HepG2 (cell line): ENCODE data around the gene TFB1M. TPM values are rescaled to one million over a fixed set of nuclear protein-coding genes. Genes with fewer than 3 reads are reported as not detected.

Experiments used
- ATAC-seq: fragments of 200-7000 bp; cut with Tn5 transposase; 3 replicates; pipeline ENCODE4 v1.9.1; 2020; ENCODE audit warnings: mild to moderate bottlenecking, moderate library complexity
- Bru-seq: library from RNA; stranded (reverse); fragments of 400-500 nt; gene quantifications from one replicate; lab custom pipeline; 2021; lab: Mats Ljungman, UMichigan
- BruChase-seq, 2 experiments: library from RNA; stranded (reverse); fragments of 400-500 nt; gene quantifications; one replicate each; lab custom pipeline; 2021; lab: Mats Ljungman, UMichigan
- BruUV-seq: library from RNA; stranded (reverse); fragments of 400-500 nt; replicated peaks from 2 replicates; lab custom pipeline; 2021; lab: Mats Ljungman, UMichigan
- CTCF ChIA-PET: fragments of 300-600 bp; formaldehyde crosslinking; extraction: SDS; loops from one replicate; lab custom pipeline; 2021; ENCODE audit warnings: low total read pairs, inconsistent platforms, low intra/inter-chr PET ratio; lab: Yijun Ruan, JAX
- POLR2A ChIA-PET: fragments of 350-600 bp; sonication (Branson Sonifier 250); formaldehyde crosslinking; loops from one replicate; lab custom pipeline; 2020; ENCODE audit warnings: antibody characterized with exemption, inconsistent platforms; lab: Yijun Ruan, JAX
- DNase-seq: peaks from one replicate; pipeline ENCODE4 v3.0.0-alpha.2; 2015; ENCODE audit warnings: low spot score
- FAIRE-seq: peaks from 3 replicates; lab custom pipeline; 2011; peaks lifted over from hg19 to GRCh38; lab: Jason Lieb, UNC
- H2AFZ ChIP-seq: one replicate; pipeline ENCODE4 v1.6.1; 2011; ENCODE audit warnings: low read length, inconsistent platforms
- H3K27ac ChIP-seq: fragments of 300-600 bp; 3 replicates; pipeline ENCODE4 v1.8.0; 2011; ENCODE audit warnings: mixed run types, mild to moderate bottlenecking, mixed read lengths, low read length, inconsistent platforms; ENCODE audit not compliant: insufficient read depth; ENCODE audit errors: extremely low read length
- H3K27me3 ChIP-seq, 2 experiments: fragments of 200-600 bp in 1 of 2; 2 replicates in 1 of 2; 3 replicates in 1 of 2; pipeline versions ENCODE4 v1.6.0 to v1.8.0; 2011; ENCODE audit warnings: low read length in 2 of 2, mild to moderate bottlenecking in 2 of 2, moderate library complexity in 2 of 2, inconsistent platforms in 1 of 2; ENCODE audit not compliant: insufficient read depth in 2 of 2, control insufficient read depth in 1 of 2
- H3K36me3 ChIP-seq, 2 experiments: fragments of 200-600 bp in 1 of 2; replicated peaks in 1 of 2; 2 replicates in 1 of 2; 3 replicates in 1 of 2; pipeline versions ENCODE4 v1.5.1 to v1.8.0; 2011; ENCODE audit warnings: low read length in 2 of 2, inconsistent platforms in 1 of 2; ENCODE audit not compliant: insufficient read depth in 2 of 2, control insufficient read depth in 1 of 2
- H3K4me1 ChIP-seq: 2 replicates; pipeline ENCODE4 v1.5.1; 2012; ENCODE audit warnings: low read length, inconsistent platforms; ENCODE audit not compliant: insufficient read depth
- H3K4me2 ChIP-seq: 2 replicates; pipeline ENCODE4 v1.6.0; 2011; ENCODE audit warnings: low read depth, low read length, inconsistent platforms
- H3K4me3 ChIP-seq, 3 experiments: fragments of 200-600 bp in 1 of 3; sonication (generic), shearing (Covaris generic) in 1 of 3; replicated peaks in 1 of 3; 2 replicates each; pipeline ENCODE4 v1.5.1; 2011 to 2016; ENCODE audit warnings: low read length in 3 of 3, inconsistent platforms in 2 of 3, low read depth in 2 of 3, mild to moderate bottlenecking in 2 of 3, control low read depth in 1 of 3, mixed read lengths in 1 of 3; ENCODE audit not compliant: insufficient read depth in 1 of 3
- H3K79me2 ChIP-seq: one replicate; pipeline ENCODE4 v1.6.1; 2011; ENCODE audit warnings: low read length, inconsistent platforms; ENCODE audit not compliant: insufficient read depth
- H3K9ac ChIP-seq: 2 replicates; pipeline ENCODE4 v1.6.0; 2011; ENCODE audit warnings: mild to moderate bottlenecking, low read depth, low read length, inconsistent platforms; ENCODE audit not compliant: insufficient read depth
- H3K9me3 ChIP-seq: 2 replicates; pipeline ENCODE4 v1.5.1; 2012; ENCODE audit warnings: mild to moderate bottlenecking, low read length
- H4K20me1 ChIP-seq: 2 replicates; pipeline ENCODE4 v1.6.0; 2011; ENCODE audit warnings: inconsistent platforms, mild to moderate bottlenecking, low read length, moderate library complexity; ENCODE audit not compliant: insufficient read depth
- AHR ChIP-seq: IDR thresholded peaks from 2 replicates; pipeline ENCODE4 v1.6.1; 2018; ENCODE audit warnings: missing genetic modification reagents, missing compliant biosample characterization
- ARNT ChIP-seq: fragments of 450-650 bp; IDR thresholded peaks from 2 replicates; pipeline ENCODE4 v1.6.1; 2017
- ELF1 ChIP-seq: sonication (generic); formaldehyde crosslinking; IDR thresholded peaks from 2 replicates; pipeline ENCODE4 v1.4.0; 2020; ENCODE audit warnings: missing genetic modification reagents
- IKZF1 ChIP-seq: fragments of 450-650 bp; IDR thresholded peaks from 2 replicates; pipeline ENCODE4 v1.7.1; 2016
- SOX13 ChIP-seq, 3 experiments: fragments of 450-650 bp in 1 of 3; sonication (generic) in 1 of 3; formaldehyde crosslinking in 1 of 3; IDR thresholded peaks in 2 of 3; conservative IDR thresholded peaks in 1 of 3; 2 replicates each; pipeline versions ENCODE4 v1.5.0 to v1.6.1; 2016 to 2020; ENCODE audit warnings: antibody characterized with exemption in 1 of 3, mild to moderate bottlenecking in 1 of 3, missing compliant biosample characterization in 1 of 3, missing genetic modification reagents in 1 of 3, moderate library complexity in 1 of 3
- ZNF703 ChIP-seq: sonication (generic); formaldehyde crosslinking; IDR thresholded peaks from 2 replicates; pipeline ENCODE4 v1.5.1; 2020; ENCODE audit warnings: missing genetic modification reagents, mild to moderate bottlenecking, moderate library complexity, borderline replicate concordance
- ZNF749 ChIP-seq: sonication (generic); formaldehyde crosslinking; IDR thresholded peaks from 2 replicates; pipeline ENCODE4 v1.8.0; 2022; ENCODE audit warnings: mild to moderate bottlenecking, missing genetic modification reagents, moderate library complexity, borderline replicate concordance
- ZNF766 ChIP-seq: sonication (generic); formaldehyde crosslinking; IDR thresholded peaks from 2 replicates; pipeline ENCODE4 v1.5.0; 2020; ENCODE audit warnings: missing genetic modification reagents, borderline replicate concordance
- ZNF776 ChIP-seq: sonication (generic); formaldehyde crosslinking; IDR thresholded peaks from 2 replicates; pipeline ENCODE4 v1.4.0; 2020; ENCODE audit warnings: mild to moderate bottlenecking, missing genetic modification reagents
- WGBS: methylation state at CpG from one replicate; pipeline ENCODE4 v1.1.6; 2017; ENCODE audit warnings: low lambda C conversion rate; 5-methylcytosine and 5-hydroxymethylcytosine counted together
- in situ Hi-C: cut with HindIII; loops from 2 replicates; pipeline ENCODE4 v1.10.0; 2017; ENCODE audit warnings: low pct_unique_long_range_greater_than_20kb; ENCODE audit not compliant: extremely low pct_ligation_motif_present
- intact Hi-C: fragments of 100-400 bp; cut with micrococcal nuclease; formaldehyde crosslinking; loops from one replicate; pipeline ENCODE4 v1.10.0; 2022; ENCODE audit not compliant: unreplicated experiment
- long read RNA-seq, 2 experiments: library from RNA in 1 of 2; library from polyadenylated mRNA in 1 of 2; stranded (forward) in 1 of 2; unstranded in 1 of 2; transcript quantifications; one replicate each; pipeline ENCODE4 v2.0.0, GENCODE V29; 2019 to 2022
- polyA minus RNA-seq, 3 experiments: library from RNA; depleted of rRNA, polyadenylated mRNA; stranded (reverse); fragments of >200 nt; gene quantifications; 2 replicates each; pipeline ENCODE4 v1.2.3, GENCODE V29; 2011; ENCODE audit warnings: low replicate concordance in 1 of 3
- polyA plus RNA-seq, 8 experiments: library from polyadenylated mRNA; depleted of rRNA in 3 of 8; stranded (reverse) in 7 of 8; unstranded in 1 of 8; fragments of >200 nt; fragmentation: Illumina TruSeq in 4 of 8; extraction: Trizol in 4 of 8; gene quantifications; 2 replicates each; pipeline versions ENCODE4 v1.2.1 to v1.2.3, GENCODE V29; 2011 to 2016; ENCODE audit warnings: low read depth in 4 of 8, missing spikeins in 1 of 8, mixed read lengths in 1 of 8; ENCODE audit not compliant: insufficient read depth in 1 of 8
- total RNA-seq, 5 experiments: library from RNA; depleted of rRNA; stranded (reverse); fragments of >200 nt; fragmentation: Illumina TruSeq; extraction: Trizol; gene quantifications; 2 replicates each; pipeline ENCODE4 v1.2.3, GENCODE V29; 2016; ENCODE audit warnings: low read depth in 1 of 5
- TF ChIP-seq, protein P1 (sequence below): IDR thresholded peaks from 2 replicates; pipeline ENCODE4 v1.6.1; 2016
- TF ChIP-seq, protein P2 (sequence below): sonication (generic); formaldehyde crosslinking; IDR thresholded peaks from 2 replicates; pipeline ENCODE4 v1.8.1; 2023; ENCODE audit warnings: missing genetic modification reagents, inconsistent platforms, borderline replicate concordance
- TF ChIP-seq, protein P3 (sequence below): sonication (generic); formaldehyde crosslinking; IDR thresholded peaks from 2 replicates; pipeline ENCODE4 v1.4.0; 2020; ENCODE audit warnings: missing genetic modification reagents

The TFB1M gene
- total RNA-seq (2016; rRNA removed; fragmentation: Illumina TruSeq; extraction: Trizol), result 122 and 149 TPM in 2 replicates
- total RNA-seq (2016; cell fraction: cytosol; rRNA removed; fragmentation: Illumina TruSeq; extraction: Trizol; ENCODE audit: low read depth), result 42.1 and 44.6 TPM in 2 replicates
- 124 and 156 TPM in 2 replicates for total RNA-seq (2016; cell fraction: insoluble cytoplasmic fraction; rRNA removed; fragmentation: Illumina TruSeq; extraction: Trizol)
- 45.1 and 48.3 TPM in 2 replicates for total RNA-seq (2016; cell fraction: membrane; rRNA removed; fragmentation: Illumina TruSeq; extraction: Trizol)
- 201 and 207 TPM in 2 replicates for total RNA-seq (2016; cell fraction: nucleus; rRNA removed; fragmentation: Illumina TruSeq; extraction: Trizol)
- 64.3 and 91.4 TPM in 2 replicates for polyA plus RNA-seq (2011; rRNA removed)
- polyA plus RNA-seq (2011; cell fraction: cytosol; rRNA removed), result 49.3 and 58.3 TPM in 2 replicates
- polyA plus RNA-seq (2011; cell fraction: nucleus; rRNA removed), result 74.6 and 81.3 TPM in 2 replicates
- polyA plus RNA-seq (2012), result 59.9 and 60.7 TPM in 2 replicates
- 17.1 and 18.2 TPM in 2 replicates for polyA plus RNA-seq (2016; cell fraction: cytosol; fragmentation: Illumina TruSeq; extraction: Trizol; ENCODE audit: low read depth)
- 133 and 147 TPM in 2 replicates for polyA plus RNA-seq (2016; cell fraction: insoluble cytoplasmic fraction; fragmentation: Illumina TruSeq; extraction: Trizol; ENCODE audit: low read depth)
- polyA plus RNA-seq (2016; cell fraction: membrane; fragmentation: Illumina TruSeq; extraction: Trizol; ENCODE audit: low read depth), result 20.5 and 22.2 TPM in 2 replicates
- 93.1 and 104 TPM in 2 replicates for polyA plus RNA-seq (2016; cell fraction: nucleus; fragmentation: Illumina TruSeq; extraction: Trizol; ENCODE audit: insufficient read depth, low read depth)
- 9.7 and 101 TPM in 2 replicates for polyA minus RNA-seq (2011; rRNA and poly(A)+ RNA removed; ENCODE audit: low replicate concordance)
- polyA minus RNA-seq (2011; cell fraction: cytosol; rRNA and poly(A)+ RNA removed), result 39.5 and 52.5 TPM in 2 replicates
- 333 and 340 TPM in 2 replicates for polyA minus RNA-seq (2011; cell fraction: nucleus; rRNA and poly(A)+ RNA removed)
- percentile 95 among the genes with signal in this experiment for Bru-seq, nascent RNA
- percentile 65 among the genes with signal in this experiment for BruChase-seq, experiment 1, labeled RNA remaining after a 6-hour chase
- BruChase-seq, experiment 2, labeled RNA remaining after a 2-hour chase, result percentile 91 among the genes with signal in this experiment
- long read RNA-seq, experiment 1, transcript TFB1M-201 (7 exons, 1,424 nt), result major isoform, 162 of 183 reads
- long read RNA-seq, experiment 1, partial matches to known transcripts, result 14 of 183 reads
- long read RNA-seq, experiment 1, other reads (novel, unspliced or antisense), result 7 of 183 reads
- long read RNA-seq, experiment 2, transcript TFB1M-201 (7 exons, 1,424 nt), result major isoform, 107 of 143 reads
- long read RNA-seq, experiment 2, partial matches to known transcripts, result 15 of 143 reads
- long read RNA-seq, experiment 2, other reads (novel, unspliced or antisense), result 21 of 143 reads

DNA sequence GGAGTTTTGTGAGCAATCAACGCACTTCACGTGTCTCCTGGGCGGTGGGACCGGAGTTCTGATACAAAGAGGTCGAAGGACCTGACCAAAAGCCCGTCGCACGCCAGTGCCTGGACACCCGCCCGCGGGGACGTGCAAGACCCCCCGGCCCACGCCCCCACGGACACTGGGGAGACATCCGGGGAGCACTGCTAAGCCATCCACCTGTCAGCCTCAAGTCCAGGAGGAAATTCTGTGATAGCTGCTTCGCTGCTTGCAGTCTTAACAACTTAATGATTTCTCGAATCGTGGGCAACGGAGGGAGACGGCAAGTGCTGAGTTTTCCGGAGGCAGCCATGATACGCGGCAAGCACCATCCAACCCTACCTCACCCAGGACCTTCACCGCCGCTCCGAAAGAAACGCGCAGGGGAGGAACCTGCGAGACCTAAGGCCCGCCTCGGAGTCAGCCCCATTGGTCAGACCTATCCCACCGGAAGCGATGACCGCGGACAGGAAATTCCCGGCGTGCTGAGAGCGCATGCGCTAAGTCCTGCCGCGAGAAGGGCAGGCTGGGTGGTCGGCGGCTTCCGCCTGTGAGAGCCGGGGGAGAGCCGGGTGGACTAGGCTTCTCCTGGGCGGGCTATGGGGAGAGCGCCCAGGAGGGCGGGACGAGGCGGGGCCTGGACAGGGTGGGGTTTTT lies at the start of gene TFB1M:
TFB1M (minus strand) TSS at position 393 of the 681 bp plus-strand sequence; CDS start at position 337, 56 bp downstream.
- Histone ChIP-seq H4K20me1 (no peaks in the 10 kb centered on the region), H3K4me1 (peaks cover 65% of the 10 kb centered on the region), H3K9me3 (no peaks in the 10 kb centered on the region), H3K9ac (peak within 1 kb of the TSS; percentile 94), H3K36me3 (peaks cover 8 to 34% of the 10 kb centered on the region in 2 experiments), H3K79me2 (peaks cover 49% of the 10 kb centered on the region), H3K27ac (peak within 1 kb of the TSS; percentile 92), H2AFZ (peak within 1 kb of the TSS; percentile 8), H3K4me3 (peak within 1 kb of the TSS; percentile 74 to 97 (median 93)), H3K4me2 (peak within 1 kb of the TSS; percentile 90), H3K27me3 (no peaks in the 10 kb centered on the region; a peak in 1 of 5 replicates)
- in situ Hi-C loops, result no loop called here
- peak; percentile 81 for FAIRE-seq
- CTCF ChIA-PET, result no interaction called here
- ATAC-seq, result peak; percentile 97
- POLR2A ChIA-PET, result interaction anchor here (0.6 to 6.8 kb wide), 19 partner anchors 8 to 580 kb away, joined by 3 to 155 read pairs (median 3); no protein-coding TSS in a partner anchor
- DNase-seq, result peak; percentile 99
- 0% methylated on average over 2 of the region's 52 CpGs for WGBS
- intact Hi-C loops, result loop anchor here (1.0 kb wide), 1 partner anchor 14 kb away; no protein-coding TSS in a partner anchor
- BruUV-seq, result TSS peak; percentile 76
- peak; percentile 77 for TF ChIP-seq AHR (CRISPR knock-in tag)
- peak; percentile 75; the same call in 1 of the 2 replicates for TF ChIP-seq ZNF776 (CRISPR knock-in tag)
- TF ChIP-seq, protein P1, sequence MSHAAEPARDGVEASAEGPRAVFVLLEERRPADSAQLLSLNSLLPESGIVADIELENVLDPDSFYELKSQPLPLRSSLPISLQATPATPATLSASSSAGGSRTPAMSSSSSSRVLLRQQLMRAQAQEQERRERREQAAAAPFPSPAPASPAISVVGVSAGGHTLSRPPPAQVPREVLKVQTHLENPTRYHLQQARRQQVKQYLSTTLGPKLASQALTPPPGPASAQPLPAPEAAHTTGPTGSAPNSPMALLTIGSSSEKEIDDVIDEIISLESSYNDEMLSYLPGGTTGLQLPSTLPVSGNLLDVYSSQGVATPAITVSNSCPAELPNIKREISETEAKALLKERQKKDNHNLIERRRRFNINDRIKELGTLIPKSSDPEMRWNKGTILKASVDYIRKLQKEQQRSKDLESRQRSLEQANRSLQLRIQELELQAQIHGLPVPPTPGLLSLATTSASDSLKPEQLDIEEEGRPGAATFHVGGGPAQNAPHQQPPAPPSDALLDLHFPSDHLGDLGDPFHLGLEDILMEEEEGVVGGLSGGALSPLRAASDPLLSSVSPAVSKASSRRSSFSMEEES (CRISPR knock-in tag), result 0 out of 2 replicates have a peak, but pooled peaks have one; percentile 14
- TF ChIP-seq, protein P2, sequence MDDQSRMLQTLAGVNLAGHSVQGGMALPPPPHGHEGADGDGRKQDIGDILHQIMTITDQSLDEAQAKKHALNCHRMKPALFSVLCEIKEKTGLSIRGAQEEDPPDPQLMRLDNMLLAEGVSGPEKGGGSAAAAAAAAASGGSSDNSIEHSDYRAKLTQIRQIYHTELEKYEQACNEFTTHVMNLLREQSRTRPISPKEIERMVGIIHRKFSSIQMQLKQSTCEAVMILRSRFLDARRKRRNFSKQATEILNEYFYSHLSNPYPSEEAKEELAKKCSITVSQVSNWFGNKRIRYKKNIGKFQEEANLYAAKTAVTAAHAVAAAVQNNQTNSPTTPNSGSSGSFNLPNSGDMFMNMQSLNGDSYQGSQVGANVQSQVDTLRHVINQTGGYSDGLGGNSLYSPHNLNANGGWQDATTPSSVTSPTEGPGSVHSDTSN, result no peak
- no peak for TF ChIP-seq ARNT
- peak; percentile 95 for TF ChIP-seq ELF1 (CRISPR knock-in tag)
- peak; percentile 57; the same call in 1 of the 2 replicates for TF ChIP-seq ZNF749 (CRISPR knock-in tag)
- peak; percentile 88 for TF ChIP-seq ZNF766
- no peak for TF ChIP-seq IKZF1
- no peak; the same call in 1 of the 2 replicates for TF ChIP-seq SOX13 (IDR thresholded peaks at IDR 0.05)
- no peak for TF ChIP-seq SOX13 (CRISPR knock-in tag; conservative IDR thresholded peaks at IDR 0.05 in 1 of 2, IDR thresholded peaks at IDR 0.05 in 1 of 2)
- TF ChIP-seq, protein P3, sequence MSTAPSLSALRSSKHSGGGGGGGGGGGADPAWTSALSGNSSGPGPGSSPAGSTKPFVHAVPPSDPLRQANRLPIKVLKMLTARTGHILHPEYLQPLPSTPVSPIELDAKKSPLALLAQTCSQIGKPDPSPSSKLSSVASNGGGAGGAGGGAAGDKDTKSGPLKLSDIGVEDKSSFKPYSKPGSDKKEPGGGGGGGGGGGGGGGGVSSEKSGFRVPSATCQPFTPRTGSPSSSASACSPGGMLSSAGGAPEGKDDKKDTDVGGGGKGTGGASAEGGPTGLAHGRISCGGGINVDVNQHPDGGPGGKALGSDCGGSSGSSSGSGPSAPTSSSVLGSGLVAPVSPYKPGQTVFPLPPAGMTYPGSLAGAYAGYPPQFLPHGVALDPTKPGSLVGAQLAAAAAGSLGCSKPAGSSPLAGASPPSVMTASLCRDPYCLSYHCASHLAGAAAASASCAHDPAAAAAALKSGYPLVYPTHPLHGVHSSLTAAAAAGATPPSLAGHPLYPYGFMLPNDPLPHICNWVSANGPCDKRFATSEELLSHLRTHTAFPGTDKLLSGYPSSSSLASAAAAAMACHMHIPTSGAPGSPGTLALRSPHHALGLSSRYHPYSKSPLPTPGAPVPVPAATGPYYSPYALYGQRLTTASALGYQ, result peak; percentile 10; the same call in 1 of the 2 replicates
- TF ChIP-seq ZNF703, result no peak
